NCI-H526 treated with DMSO at 0.1 percent for 48 hours (cell line): Measurements from ENCODE around the gene SLC35G6.
A peak's percentile ranks its signal among the peaks of the same experiment; 100 is the strongest.
"Not testable (repeated sequence)": the region's sequence is repeated elsewhere in the genome, so short reads cannot be mapped to it uniquely, and the experiment has no call there.

Source experiments
- DNase-seq: peaks from one replicate; lab custom pipeline; 2025; lab: John Stamatoyannopoulos, UW

SLC35G6 gene

GRCh38 chr17:7479213-7480088 lies 1.8 kb upstream of the SLC35G6 start, which contains the start of gene ZBTB4:
Gene ZBTB4 (minus strand): TSS chr17:7479631. CDS start chr17:7466801, 12,830 bp downstream.
- DNase-seq, result no peak

GRCh38 chr17:7480089-7480384 lies 1.2 kb upstream of the SLC35G6 start:
- no peak for DNase-seq

- DNase-seq, result not testable (repeated sequence)
Measured at GRCh38 chr17:7481842-7482741, 846 bp downstream of the SLC35G6 start.

- DNase-seq, result not testable (repeated sequence)
Measured at GRCh38 chr17:7482742-7483088, 1.5 kb downstream of the SLC35G6 start.

- peak; percentile 87 for DNase-seq
Measured at GRCh38 chr17:7483255-7484066, 2.2 kb downstream of the SLC35G6 start.

GRCh38 chr17:7484067-7484918 lies 3.0 kb downstream of the SLC35G6 start, which contains the start of gene POLR2A:
Gene POLR2A (plus strand): TSS chr17:7484366.
- peak; percentile 87 for DNase-seq

- peak; percentile 8 for DNase-seq
Measured at GRCh38 chr17:7484919-7485377, 3.7 kb downstream of the SLC35G6 start.

- DNase-seq, result no peak
Measured at GRCh38 chr17:7486181-7486580, 4.9 kb downstream of the SLC35G6 start.

GRCh38 chr17:7490144-7490543 lies 8.9 kb downstream of the SLC35G6 start:
- DNase-seq, result no peak

- DNase-seq, result no peak
Measured at GRCh38 chr17:7491583-7491982, 10.3 kb downstream of the SLC35G6 start.

GRCh38 chr17:7493941-7494340 lies 12.7 kb downstream of the SLC35G6 start:
- no peak for DNase-seq

- no peak for DNase-seq
Measured at GRCh38 chr17:7495906-7496434, 14.7 kb downstream of the SLC35G6 start.

- no peak for DNase-seq
Measured at GRCh38 chr17:7496470-7497183, 15.4 kb downstream of the SLC35G6 start.

- DNase-seq, result no peak
Measured at GRCh38 chr17:7497228-7497627, 16.0 kb downstream of the SLC35G6 start.

GRCh38 chr17:7497636-7498035 lies 16.4 kb downstream of the SLC35G6 start:
- DNase-seq, result no peak

GRCh38 chr17:7499161-7499560 lies 17.9 kb downstream of the SLC35G6 start:
- no peak for DNase-seq

GRCh38 chr17:7501729-7502128 lies 20.5 kb downstream of the SLC35G6 start:
- no peak for DNase-seq

GRCh38 chr17:7502171-7502847 lies 21.1 kb downstream of the SLC35G6 start:
- DNase-seq, result no peak

GRCh38 chr17:7502987-7503386 lies 21.7 kb downstream of the SLC35G6 start:
- no peak for DNase-seq
